GM12892 (cell line): ENCODE data around the gene TNS1.

Source experiments
- POLR2AphosphoS5 ChIP-seq: IDR thresholded peaks from 2 replicates; pipeline ENCODE4 v1.6.1; 2011; ENCODE audit warnings: low read depth, low read length, control low read depth
- TAF1 ChIP-seq: IDR thresholded peaks from 2 replicates; pipeline ENCODE4 v1.6.1; 2011; ENCODE audit warnings: low read depth, mild to moderate bottlenecking, control low read depth, low read length, borderline replicate concordance

DNA sequence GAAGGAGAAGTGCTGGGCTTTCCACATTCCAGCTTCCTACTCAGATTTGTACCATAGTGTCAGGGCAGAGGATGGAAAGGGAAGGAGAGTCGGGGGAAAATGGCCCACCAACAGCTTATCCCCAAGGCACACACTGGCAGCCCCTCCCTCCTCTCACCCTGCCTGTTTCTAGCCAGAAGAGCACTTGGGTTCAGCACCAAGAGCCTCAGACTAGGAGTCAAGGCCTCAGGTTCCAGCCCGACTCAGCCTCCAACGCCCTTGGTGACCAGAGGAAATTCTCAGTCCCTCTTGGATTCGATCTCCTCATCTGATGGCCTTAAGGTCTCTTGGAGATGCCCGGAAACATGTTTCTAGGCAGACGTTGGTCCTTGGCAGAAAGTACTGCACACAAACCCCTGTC, 53.9 kb downstream of the TNS1 start:
- TF ChIP-seq POLR2AphosphoS5 (no peak), TAF1 (no peak)
